Left ventricle myocardium inferior (tissue), 1 donor: ENCODE measurements around the gene HEATR5A. TPM values are rescaled to one million over a fixed set of nuclear protein-coding genes. Genes with fewer than 3 reads are reported as not detected.

Experiments
- DNase-seq: peaks from one replicate; pipeline ENCODE4 v3.0.0-alpha.2; 2020
- H3K27ac ChIP-seq: fragments of 200-600 bp; replicated peaks from 2 replicates; pipeline ENCODE4 v1.8.0; 2021
- H3K27me3 ChIP-seq: fragments of 200-600 bp; 2 replicates; pipeline ENCODE4 v1.8.0; 2021; ENCODE audit warnings: low read depth
- H3K36me3 ChIP-seq: fragments of 200-600 bp; 2 replicates; pipeline ENCODE4 v1.8.0; 2021
- H3K4me1 ChIP-seq: fragments of 200-600 bp; 2 replicates; pipeline ENCODE4 v1.8.0; 2021
- H3K4me3 ChIP-seq: fragments of 200-600 bp; 2 replicates; pipeline ENCODE4 v1.8.0; 2021; ENCODE audit warnings: mild to moderate bottlenecking, moderate library complexity
- H3K9me3 ChIP-seq: fragments of 200-600 bp; replicated peaks from 2 replicates; pipeline ENCODE4 v1.8.0; 2021
- CTCF ChIP-seq: fragments of 200-600 bp; IDR thresholded peaks from 2 replicates; pipeline ENCODE4 v1.8.0; 2021; ENCODE audit warnings: antibody characterized with exemption, mild to moderate bottlenecking, borderline replicate concordance
- intact Hi-C: fragments of 100-400 bp; cut with micrococcal nuclease; formaldehyde crosslinking; loops from one replicate; pipeline ENCODE4 v1.11.0; 2022
- total RNA-seq: library from RNA; stranded (reverse); fragmentation: NEBNext Ultra II Directional; extraction: Animal tissue kit (Norgen Biotek cat#: 25700); gene quantifications from one replicate; pipeline ENCODE4 v1.2.1, GENCODE V29; 2021
- donor health status: DM: no; HTN: yes; CAD: no; lungs with severe emphysema.

The HEATR5A gene
- total RNA-seq, 1 donor from 2014 or later, result 51.8 TPM

- H3K27ac ChIP-seq, result no peak overlapping the region
Measured at GRCh38 chr14:31294746-31295405, 125.5 kb downstream of the HEATR5A start.

GRCh38 chr14:31292937-31293616 lies 127.3 kb downstream of the HEATR5A start:
- Histone ChIP-seq H3K4me3 (no peak overlapping the region), H3K9me3 (no peaks in the 10 kb centered on the region), H3K4me1 (no peaks in the 10 kb centered on the region), H3K27me3 (no peaks in the 10 kb centered on the region), H3K36me3 (peaks cover 33% of the 10 kb centered on the region), H3K27ac (no peak overlapping the region)
- TF ChIP-seq CTCF, result no peak
- intact Hi-C loops, result no loop called here
- DNase-seq, result no peak

More at GRCh38 chr14:31294746-31295405, 125.5 kb downstream of the HEATR5A start:
- Histone ChIP-seq H3K9me3 (no peaks in the 10 kb centered on the region), H3K4me3 (no peak overlapping the region), H3K27me3 (no peaks in the 10 kb centered on the region), H3K4me1 (no peaks in the 10 kb centered on the region), H3K36me3 (peaks cover 35% of the 10 kb centered on the region)
- TF ChIP-seq CTCF, result no peak
- no peak for DNase-seq
- intact Hi-C loops, result no loop called here

GRCh38 chr14:31291210-31291609 lies 129.1 kb downstream of the HEATR5A start:
- no peak for DNase-seq
- Histone ChIP-seq H3K36me3 (peaks cover 33% of the 10 kb centered on the region), H3K4me1 (no peaks in the 10 kb centered on the region), H3K4me3 (no peak overlapping the region), H3K27ac (no peak overlapping the region), H3K27me3 (no peaks in the 10 kb centered on the region), H3K9me3 (no peaks in the 10 kb centered on the region)
- intact Hi-C loops, result no loop called here
- TF ChIP-seq CTCF, result no peak

GRCh38 chr14:31287294-31287972 lies 132.9 kb downstream of the HEATR5A start:
- Histone ChIP-seq H3K4me1 (no peaks in the 10 kb centered on the region), H3K4me3 (no peak overlapping the region), H3K27me3 (no peaks in the 10 kb centered on the region), H3K27ac (no peak overlapping the region), H3K9me3 (no peaks in the 10 kb centered on the region), H3K36me3 (peaks cover 7% of the 10 kb centered on the region)
- TF ChIP-seq CTCF, result no peak
- intact Hi-C loops, result no loop called here
- DNase-seq, result no peak

GRCh38 chr14:31286456-31287293 lies 133.7 kb downstream of the HEATR5A start:
- intact Hi-C loops, result no loop called here
- no peak for DNase-seq
- no peaks in the 10 kb centered on the region for H3K4me1 ChIP-seq
- peaks cover 5% of the 10 kb centered on the region for H3K36me3 ChIP-seq
- TF ChIP-seq CTCF, result peak; percentile 42
- no peak overlapping the region for H3K4me3 ChIP-seq
- no peaks in the 10 kb centered on the region for H3K9me3 ChIP-seq
- H3K27ac ChIP-seq, result no peak overlapping the region
- H3K27me3 ChIP-seq, result no peaks in the 10 kb centered on the region
